ENCODE measurements around the gene SOX2. TPM values are rescaled to one million over a fixed set of nuclear protein-coding genes. Genes with fewer than 3 reads are reported as not detected.
"Not testable (repeated sequence)": the region's sequence is repeated elsewhere in the genome, so short reads cannot be mapped to it uniquely, and the experiment has no call there.

The SOX2 gene
- total RNA-seq, 1 donor from 2014 or later = not detected

DNA sequence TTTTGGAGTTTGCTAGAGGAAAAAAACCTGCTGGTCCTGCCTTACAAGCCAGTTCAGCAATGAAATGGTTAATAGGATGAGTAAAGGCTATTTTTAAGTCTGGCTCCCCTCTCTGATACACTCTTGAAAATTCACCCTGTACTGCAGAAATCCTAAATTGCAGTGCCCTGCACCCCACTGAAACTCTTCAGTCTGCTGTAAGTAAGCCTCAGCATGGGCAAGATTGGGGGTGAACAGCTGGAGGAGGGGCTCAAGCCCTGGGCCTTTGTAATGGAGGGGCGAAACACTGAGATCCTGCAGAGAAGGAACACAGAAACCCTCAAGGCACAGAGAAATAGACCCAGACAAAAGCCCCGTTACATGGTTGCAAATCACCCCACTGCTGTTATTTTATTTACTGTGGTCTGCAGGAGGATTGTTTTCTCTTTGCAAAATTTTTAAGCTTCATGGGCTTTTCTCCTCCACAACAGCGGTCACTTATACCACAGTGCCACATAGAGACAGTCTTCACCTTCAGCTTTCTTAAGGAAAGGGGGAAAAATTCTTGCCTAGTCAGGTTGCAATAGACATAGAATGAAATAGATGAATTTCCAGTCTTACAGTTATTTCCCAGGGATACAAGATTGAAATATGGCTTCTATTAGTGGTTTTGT, 45.0 kb downstream of the SOX2 start:
- no peak for DNase-seq (ENCODE audit: low spot score)

DNA sequence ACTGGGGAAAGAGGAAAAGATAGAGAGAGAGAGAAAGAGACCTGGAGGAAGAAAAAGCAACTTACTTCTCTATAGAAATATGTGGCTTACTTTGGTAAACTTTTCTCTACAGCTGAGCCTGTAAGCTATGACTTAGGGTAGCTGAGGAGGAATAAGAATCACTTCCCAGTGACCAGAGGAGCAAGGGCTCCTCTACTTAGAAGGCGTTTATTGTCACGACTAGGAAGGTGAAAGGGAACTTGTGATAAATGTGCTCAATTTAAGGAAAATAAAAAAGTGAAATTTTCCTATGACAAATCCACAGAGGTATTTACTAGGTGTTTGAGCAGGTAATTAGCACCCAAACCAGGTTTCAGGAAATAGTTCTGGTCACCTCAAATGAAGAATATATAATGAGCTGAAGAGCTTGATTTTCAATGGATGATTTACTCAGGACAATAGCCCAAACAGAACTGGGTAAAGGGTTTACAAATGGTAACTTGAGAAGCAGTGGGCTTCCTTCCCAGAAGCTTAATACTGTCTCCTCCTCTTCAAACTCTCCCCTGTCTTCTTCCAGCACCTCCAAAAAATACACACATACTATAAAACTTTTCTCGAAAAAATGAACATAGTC, 46.1 kb downstream of the SOX2 start:
- DNase-seq (ENCODE audit: low spot score) = no peak

DNA sequence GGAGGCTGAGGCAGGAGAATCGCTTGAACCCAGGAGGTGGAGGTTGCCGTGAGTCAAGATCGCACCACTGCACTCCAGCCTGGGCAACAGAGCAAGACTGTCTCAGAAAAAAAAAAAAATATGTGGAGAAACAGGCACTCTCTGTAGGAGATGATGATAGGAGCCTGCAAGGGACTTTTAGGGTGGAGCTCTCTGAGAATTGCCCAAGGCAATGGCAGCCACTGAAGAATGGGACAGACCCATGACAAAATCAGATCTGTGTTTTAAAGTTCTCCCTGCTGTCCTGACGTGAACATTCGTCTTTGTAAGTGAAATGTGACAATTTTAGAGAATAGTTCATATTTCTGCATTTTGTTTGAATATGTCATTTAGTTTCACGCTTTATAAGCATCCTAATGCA, 50.2 kb downstream of the SOX2 start:
- no peak for DNase-seq (ENCODE audit: low spot score)

DNA sequence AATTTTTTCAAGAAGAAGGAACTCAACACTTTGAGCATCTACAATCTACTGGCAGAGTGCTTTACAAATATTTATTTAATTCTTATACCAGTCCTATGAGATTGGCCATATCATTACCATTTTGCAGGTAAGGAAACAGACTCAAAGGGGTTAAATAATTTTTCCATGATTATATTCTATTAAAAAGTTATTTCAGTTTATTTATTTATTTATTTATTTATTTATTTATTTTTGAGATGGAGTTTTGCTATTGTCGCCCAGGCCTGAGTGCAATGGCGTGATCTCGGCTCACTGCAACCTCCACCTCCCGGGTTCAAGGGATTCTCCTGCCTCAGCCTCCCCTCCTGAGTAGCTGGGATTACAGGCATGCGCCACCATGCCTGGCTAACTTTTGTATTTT, 52.3 kb downstream of the SOX2 start:
- DNase-seq (ENCODE audit: low spot score) = not testable (repeated sequence)
